ENCODE data around the gene FGD4. TPM values are rescaled to one million over a fixed set of nuclear protein-coding genes. Genes with fewer than 3 reads are reported as not detected.

Gene FGD4
- total RNA-seq, 1 donor from 2014 or later: 11.0 TPM

- Histone ChIP-seq H3K36me3 (ENCODE audit: control insufficient read depth, insufficient read depth, low read length) (no peaks in the 10 kb centered on the region), H3K4me3 (ENCODE audit: low read depth, low read length) (no peak overlapping the region), H3K27me3 (ENCODE audit: control insufficient read depth, insufficient read depth, low read length) (no peaks in the 10 kb centered on the region)
- DNase-seq (ENCODE audit: low read depth): no peak
- no peak for TF ChIP-seq CTCF (IDR thresholded peaks at IDR 0.05; ENCODE audit: insufficient read depth, low read length, poor library complexity, severe bottlenecking)
Observed at GRCh38 chr12:32379667-32380066, 19.7 kb upstream of the FGD4 start.

- H3K27me3 ChIP-seq (ENCODE audit: control insufficient read depth, insufficient read depth, low read length): no peaks in the 10 kb centered on the region
- no peak for DNase-seq (ENCODE audit: low read depth)
- H3K36me3 ChIP-seq (ENCODE audit: control insufficient read depth, insufficient read depth, low read length): no peaks in the 10 kb centered on the region
- TF ChIP-seq CTCF (IDR thresholded peaks at IDR 0.05; ENCODE audit: insufficient read depth, low read length, poor library complexity, severe bottlenecking): no peak
- H3K4me3 ChIP-seq (ENCODE audit: low read depth, low read length): no peak overlapping the region
Observed at GRCh38 chr12:32382226-32382625, 17.1 kb upstream of the FGD4 start.

GRCh38 chr12:32390572-32391219 is 8.7 kb upstream of the FGD4 start:
- DNase-seq (ENCODE audit: low read depth): no peak
- no peak for TF ChIP-seq CTCF (IDR thresholded peaks at IDR 0.05; ENCODE audit: insufficient read depth, low read length, poor library complexity, severe bottlenecking)
- Histone ChIP-seq H3K27me3 (ENCODE audit: control insufficient read depth, insufficient read depth, low read length) (no peaks in the 10 kb centered on the region), H3K4me3 (ENCODE audit: low read depth, low read length) (peak overlapping the region; percentile 44), H3K36me3 (ENCODE audit: control insufficient read depth, insufficient read depth, low read length) (no peaks in the 10 kb centered on the region)

GRCh38 chr12:32395026-32395425 is 4.3 kb upstream of the FGD4 start:
- DNase-seq (ENCODE audit: low read depth): no peak
- H3K36me3 ChIP-seq (ENCODE audit: control insufficient read depth, insufficient read depth, low read length): no peaks in the 10 kb centered on the region
- no peak for TF ChIP-seq CTCF (IDR thresholded peaks at IDR 0.05; ENCODE audit: insufficient read depth, low read length, poor library complexity, severe bottlenecking)
- H3K27me3 ChIP-seq (ENCODE audit: control insufficient read depth, insufficient read depth, low read length): no peaks in the 10 kb centered on the region
- no peak overlapping the region for H3K4me3 ChIP-seq (ENCODE audit: low read depth, low read length)

- H3K27me3 ChIP-seq (ENCODE audit: control insufficient read depth, insufficient read depth, low read length): no peaks in the 10 kb centered on the region
- H3K4me3 ChIP-seq (ENCODE audit: low read depth, low read length): no peak overlapping the region
- no peak for TF ChIP-seq CTCF (IDR thresholded peaks at IDR 0.05; ENCODE audit: insufficient read depth, low read length, poor library complexity, severe bottlenecking)
- DNase-seq (ENCODE audit: low read depth): no peak
- no peaks in the 10 kb centered on the region for H3K36me3 ChIP-seq (ENCODE audit: control insufficient read depth, insufficient read depth, low read length)
Observed at GRCh38 chr12:32397696-32398095, 1.7 kb upstream of the FGD4 start.

GRCh38 chr12:32398181-32398580 is 1.2 kb upstream of the FGD4 start:
- no peak for DNase-seq (ENCODE audit: low read depth)
- Histone ChIP-seq H3K4me3 (ENCODE audit: low read depth, low read length) (no peak overlapping the region), H3K27me3 (ENCODE audit: control insufficient read depth, insufficient read depth, low read length) (no peaks in the 10 kb centered on the region), H3K36me3 (ENCODE audit: control insufficient read depth, insufficient read depth, low read length) (no peaks in the 10 kb centered on the region)
- TF ChIP-seq CTCF (IDR thresholded peaks at IDR 0.05; ENCODE audit: insufficient read depth, low read length, poor library complexity, severe bottlenecking): no peak

Measured in kidney epithelial cell (primary cell).